IMR-90 (cell line): Measurements from ENCODE around the gene HSH2D.

Experiments used
- CTCF ChIP-seq: conservative IDR thresholded peaks from 2 replicates; pipeline ENCODE4 v1.5.1; 2012; ENCODE audit warnings: mild to moderate bottlenecking, low read depth, low read length, improper control_type of control experiment
- POLR2A ChIP-seq: IDR thresholded peaks from 2 replicates; pipeline ENCODE4 v1.6.1; 2012; ENCODE audit warnings: mild to moderate bottlenecking, low read depth, low read length
- RAD21 ChIP-seq: IDR thresholded peaks from 2 replicates; pipeline ENCODE4 v1.6.1; 2012; ENCODE audit warnings: low read length, improper control_type of control experiment

GRCh38 chr19:16207063-16207462 is 63.6 kb downstream of the HSH2D start:
- TF ChIP-seq CTCF (no peak), RAD21 (no peak), POLR2A (no peak)
